ENCODE data around the gene PDE4DIP.
"Not testable (repeated sequence)": the region's sequence is repeated elsewhere in the genome, so short reads cannot be mapped to it uniquely, and the experiment has no call there.

- TF ChIP-seq, protein P1, sequence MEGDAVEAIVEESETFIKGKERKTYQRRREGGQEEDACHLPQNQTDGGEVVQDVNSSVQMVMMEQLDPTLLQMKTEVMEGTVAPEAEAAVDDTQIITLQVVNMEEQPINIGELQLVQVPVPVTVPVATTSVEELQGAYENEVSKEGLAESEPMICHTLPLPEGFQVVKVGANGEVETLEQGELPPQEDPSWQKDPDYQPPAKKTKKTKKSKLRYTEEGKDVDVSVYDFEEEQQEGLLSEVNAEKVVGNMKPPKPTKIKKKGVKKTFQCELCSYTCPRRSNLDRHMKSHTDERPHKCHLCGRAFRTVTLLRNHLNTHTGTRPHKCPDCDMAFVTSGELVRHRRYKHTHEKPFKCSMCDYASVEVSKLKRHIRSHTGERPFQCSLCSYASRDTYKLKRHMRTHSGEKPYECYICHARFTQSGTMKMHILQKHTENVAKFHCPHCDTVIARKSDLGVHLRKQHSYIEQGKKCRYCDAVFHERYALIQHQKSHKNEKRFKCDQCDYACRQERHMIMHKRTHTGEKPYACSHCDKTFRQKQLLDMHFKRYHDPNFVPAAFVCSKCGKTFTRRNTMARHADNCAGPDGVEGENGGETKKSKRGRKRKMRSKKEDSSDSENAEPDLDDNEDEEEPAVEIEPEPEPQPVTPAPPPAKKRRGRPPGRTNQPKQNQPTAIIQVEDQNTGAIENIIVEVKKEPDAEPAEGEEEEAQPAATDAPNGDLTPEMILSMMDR (IDR thresholded peaks at IDR 0.05; ENCODE audit: extremely low read depth in 1 of 2, insufficient read depth in 1 of 2, low read depth in 1 of 2, low read length in 2 of 2), result not testable (repeated sequence)
- TF ChIP-seq POLR2A (IDR thresholded peaks at IDR 0.05; ENCODE audit: low read depth, low read length); MYC (IDR thresholded peaks at IDR 0.05; ENCODE audit: low read depth, low read length); EZH2 (IDR thresholded peaks at IDR 0.05; ENCODE audit: borderline replicate concordance, low read depth, low read length, severe bottlenecking); POLR2AphosphoS5 (IDR thresholded peaks at IDR 0.05; ENCODE audit: insufficient read depth, low read depth, low read length); JUN (IDR thresholded peaks at IDR 0.05; ENCODE audit: borderline replicate concordance, insufficient read depth, insufficient read length, low read depth); MAX (IDR thresholded peaks at IDR 0.05; ENCODE audit: insufficient read depth, insufficient read length); FOS (IDR thresholded peaks at IDR 0.05; ENCODE audit: borderline replicate concordance, insufficient read depth, low read length): not testable (repeated sequence)
Measured at GRCh38 chr1:148888597-148888996, 44.4 kb downstream of the PDE4DIP start.

All from endothelial cell of umbilical vein (primary cell).